ENCODE results near the gene DIAPH1. TPM values are rescaled to one million over a fixed set of nuclear protein-coding genes. Genes with fewer than 3 reads are reported as not detected.

The DIAPH1 gene
- total RNA-seq, 1 donor from 2014 or later = 63.5 TPM

- no peak overlapping the region for H3K27ac Mint-ChIP-seq
- peaks cover 8% of the 10 kb centered on the region for H3K36me3 Mint-ChIP-seq (ENCODE audit: insufficient read depth)
- no peak for DNase-seq (ENCODE audit: low spot score, unreplicated experiment)
- peak overlapping the region; percentile 41 for H3K4me3 Mint-ChIP-seq (ENCODE audit: low read depth)
- TF ChIP-seq, protein P1, sequence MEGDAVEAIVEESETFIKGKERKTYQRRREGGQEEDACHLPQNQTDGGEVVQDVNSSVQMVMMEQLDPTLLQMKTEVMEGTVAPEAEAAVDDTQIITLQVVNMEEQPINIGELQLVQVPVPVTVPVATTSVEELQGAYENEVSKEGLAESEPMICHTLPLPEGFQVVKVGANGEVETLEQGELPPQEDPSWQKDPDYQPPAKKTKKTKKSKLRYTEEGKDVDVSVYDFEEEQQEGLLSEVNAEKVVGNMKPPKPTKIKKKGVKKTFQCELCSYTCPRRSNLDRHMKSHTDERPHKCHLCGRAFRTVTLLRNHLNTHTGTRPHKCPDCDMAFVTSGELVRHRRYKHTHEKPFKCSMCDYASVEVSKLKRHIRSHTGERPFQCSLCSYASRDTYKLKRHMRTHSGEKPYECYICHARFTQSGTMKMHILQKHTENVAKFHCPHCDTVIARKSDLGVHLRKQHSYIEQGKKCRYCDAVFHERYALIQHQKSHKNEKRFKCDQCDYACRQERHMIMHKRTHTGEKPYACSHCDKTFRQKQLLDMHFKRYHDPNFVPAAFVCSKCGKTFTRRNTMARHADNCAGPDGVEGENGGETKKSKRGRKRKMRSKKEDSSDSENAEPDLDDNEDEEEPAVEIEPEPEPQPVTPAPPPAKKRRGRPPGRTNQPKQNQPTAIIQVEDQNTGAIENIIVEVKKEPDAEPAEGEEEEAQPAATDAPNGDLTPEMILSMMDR (IDR thresholded peaks at IDR 0.05; ENCODE audit: unreplicated experiment) = no peak
- H3K9me3 Mint-ChIP-seq (ENCODE audit: low read depth) = no peaks in the 10 kb centered on the region
- H3K4me1 Mint-ChIP-seq (ENCODE audit: low read depth) = peaks cover 12% of the 10 kb centered on the region
- H3K27me3 Mint-ChIP-seq = no peaks in the 10 kb centered on the region
These were observed 109.8 kb downstream of the DIAPH1 start for GRCh38 chr5:141508798-141509611.

GRCh38 chr5:141508440-141508797 lies 110.4 kb downstream of the DIAPH1 start:
- Mint-ChIP-seq H3K27me3 (no peaks in the 10 kb centered on the region), H3K4me1 (ENCODE audit: low read depth) (peaks cover 8% of the 10 kb centered on the region), H3K4me3 (ENCODE audit: low read depth) (no peak overlapping the region), H3K27ac (no peak overlapping the region), H3K36me3 (ENCODE audit: insufficient read depth) (peaks cover 8% of the 10 kb centered on the region), H3K9me3 (ENCODE audit: low read depth) (no peaks in the 10 kb centered on the region)
- TF ChIP-seq, protein P1 (IDR thresholded peaks at IDR 0.05; ENCODE audit: unreplicated experiment) = no peak
- DNase-seq (ENCODE audit: low spot score, unreplicated experiment) = no peak

- no peak for DNase-seq (ENCODE audit: low spot score, unreplicated experiment)
- Mint-ChIP-seq H3K4me1 (ENCODE audit: low read depth) (peaks cover 4% of the 10 kb centered on the region), H3K27me3 (no peaks in the 10 kb centered on the region), H3K36me3 (ENCODE audit: insufficient read depth) (peaks cover 8% of the 10 kb centered on the region), H3K27ac (peak overlapping the region; percentile 60), H3K9me3 (ENCODE audit: low read depth) (no peaks in the 10 kb centered on the region), H3K4me3 (ENCODE audit: low read depth) (no peak overlapping the region)
- TF ChIP-seq, protein P1 (IDR thresholded peaks at IDR 0.05; ENCODE audit: unreplicated experiment) = no peak
These were observed 111.3 kb downstream of the DIAPH1 start for GRCh38 chr5:141507387-141508091.

DNA sequence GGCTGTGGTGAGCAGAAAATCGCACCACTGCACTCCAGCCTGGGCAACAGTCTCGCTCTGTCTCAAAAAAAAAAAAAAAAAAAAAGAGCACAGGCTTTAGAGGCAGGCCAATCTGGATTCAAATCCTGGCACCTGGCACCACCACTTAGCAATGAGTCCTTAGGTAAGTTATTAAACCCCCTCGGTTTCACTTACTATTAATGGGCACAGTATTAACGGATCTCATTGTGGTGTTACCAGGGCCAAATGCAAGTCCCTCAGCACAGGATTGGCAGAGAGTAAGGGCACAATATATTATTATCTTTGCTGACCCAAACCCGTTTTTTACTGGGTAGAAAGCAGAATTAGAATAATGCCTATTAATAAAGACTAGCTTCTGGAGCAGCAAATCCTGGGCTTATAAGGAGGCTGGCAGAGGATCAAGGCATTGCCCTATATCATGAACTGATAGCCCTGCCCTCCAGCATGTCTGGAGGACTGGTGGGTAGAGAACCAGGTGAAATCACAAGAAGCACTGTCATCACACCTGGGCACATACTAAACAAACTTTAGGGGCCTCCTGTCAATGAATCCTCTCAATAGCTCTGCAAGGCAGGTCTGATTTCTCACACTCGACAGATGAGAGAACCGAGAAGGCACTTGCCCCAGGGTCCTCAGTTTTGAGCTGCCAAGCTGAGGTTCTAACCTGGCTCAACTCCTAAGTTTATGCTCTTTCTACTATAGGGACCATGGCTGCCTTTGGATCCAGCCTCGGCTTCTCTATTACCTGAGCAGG lies 112.2 kb downstream of the DIAPH1 start:
- peaks cover 6% of the 10 kb centered on the region for H3K36me3 Mint-ChIP-seq (ENCODE audit: insufficient read depth)
- TF ChIP-seq, protein P1 (IDR thresholded peaks at IDR 0.05; ENCODE audit: unreplicated experiment) = no peak
- no peaks in the 10 kb centered on the region for H3K27me3 Mint-ChIP-seq
- no peak overlapping the region for H3K27ac Mint-ChIP-seq
- no peak for DNase-seq (ENCODE audit: low spot score, unreplicated experiment)
- H3K9me3 Mint-ChIP-seq (ENCODE audit: low read depth) = no peaks in the 10 kb centered on the region
- H3K4me3 Mint-ChIP-seq (ENCODE audit: low read depth) = no peak overlapping the region
- peaks cover 4% of the 10 kb centered on the region for H3K4me1 Mint-ChIP-seq (ENCODE audit: low read depth)

DNA sequence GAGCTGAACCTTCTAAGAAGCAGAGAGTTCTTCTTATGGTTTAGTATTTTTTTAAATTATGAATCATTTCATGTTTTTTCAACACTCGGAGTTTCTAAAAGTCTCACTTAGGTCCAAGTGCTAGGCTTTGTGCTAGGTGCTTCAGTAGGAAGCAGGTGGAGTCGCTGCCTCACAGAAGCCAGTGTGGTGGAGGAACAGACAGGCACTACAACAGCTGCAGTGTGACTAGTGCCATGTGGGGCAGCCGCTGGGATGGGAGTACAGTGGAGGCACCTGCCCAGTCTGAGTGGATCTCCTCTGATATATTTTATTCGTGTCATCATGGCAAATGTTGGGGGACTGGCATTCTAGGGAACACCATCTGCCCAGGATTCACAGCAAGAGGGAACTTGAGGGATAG lies 114.6 kb downstream of the DIAPH1 start:
- Mint-ChIP-seq H3K36me3 (ENCODE audit: insufficient read depth) (peaks cover 3% of the 10 kb centered on the region), H3K27me3 (no peaks in the 10 kb centered on the region), H3K9me3 (ENCODE audit: low read depth) (no peaks in the 10 kb centered on the region), H3K4me3 (ENCODE audit: low read depth) (no peak overlapping the region), H3K4me1 (ENCODE audit: low read depth) (peaks cover 4% of the 10 kb centered on the region), H3K27ac (no peak overlapping the region)
- TF ChIP-seq, protein P1 (IDR thresholded peaks at IDR 0.05; ENCODE audit: unreplicated experiment) = no peak
- DNase-seq (ENCODE audit: low spot score, unreplicated experiment) = no peak
